ENCODE results near the gene GOLIM4. TPM values are rescaled to one million over a fixed set of nuclear protein-coding genes. Genes with fewer than 3 reads are reported as not detected.

Gene GOLIM4
- polyA plus RNA-seq, 2 of the 4 experiments (the other 2 are of a cell fraction), result 22.4 to 23.6 TPM

DNA sequence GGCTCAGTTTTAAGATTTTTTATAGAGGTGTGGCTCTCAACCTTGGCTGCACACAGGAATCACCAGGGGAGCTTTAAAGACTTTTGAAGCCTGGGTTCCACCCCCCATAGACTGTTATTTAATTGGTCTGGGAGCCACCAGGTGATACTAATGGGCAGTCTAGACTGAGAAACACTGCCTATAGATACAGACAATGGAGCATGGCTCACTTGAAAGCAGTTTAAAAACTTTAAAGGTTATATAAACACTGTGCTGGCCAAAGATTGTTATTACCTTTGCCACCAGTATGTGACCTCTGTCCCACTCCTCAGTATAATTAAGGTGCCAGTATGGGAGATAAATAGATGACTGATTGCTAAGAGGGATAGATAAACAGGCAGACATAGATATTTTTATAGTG is 3.8 kb downstream of the GOLIM4 start:
- no peak overlapping the region for H3K4me3 ChIP-seq
- ChIA-PET CTCF (no interaction called here), POLR2A (no interaction called here)
- no peaks in the 10 kb centered on the region for H3K9me3 ChIP-seq
- TF ChIP-seq NR3C1 (IDR thresholded peaks at IDR 0.05), result no peak
- no peak for TF ChIP-seq CHD2 (IDR thresholded peaks at IDR 0.05; ENCODE audit: low read length, partially characterized antibody)
- no peak for TF ChIP-seq HEYL (CRISPR knock-in tag; IDR thresholded peaks at IDR 0.05)
- TF ChIP-seq, protein P1, sequence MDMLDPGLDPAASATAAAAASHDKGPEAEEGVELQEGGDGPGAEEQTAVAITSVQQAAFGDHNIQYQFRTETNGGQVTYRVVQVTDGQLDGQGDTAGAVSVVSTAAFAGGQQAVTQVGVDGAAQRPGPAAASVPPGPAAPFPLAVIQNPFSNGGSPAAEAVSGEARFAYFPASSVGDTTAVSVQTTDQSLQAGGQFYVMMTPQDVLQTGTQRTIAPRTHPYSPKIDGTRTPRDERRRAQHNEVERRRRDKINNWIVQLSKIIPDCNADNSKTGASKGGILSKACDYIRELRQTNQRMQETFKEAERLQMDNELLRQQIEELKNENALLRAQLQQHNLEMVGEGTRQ (IDR thresholded peaks at IDR 0.05), result no peak
- TF ChIP-seq KDM5A (IDR thresholded peaks at IDR 0.05), result no peak
- H3K27ac ChIP-seq, result peak overlapping the region in 1 of 2 experiments; percentile 48; a peak in 2 of 6 replicates
- FAIRE-seq (no peak), DNase-seq (ENCODE audit: low read depth in 1 of 2, low spot score in 1 of 2) (no peak), ATAC-seq (no peak)
- peaks cover 58% of the 10 kb centered on the region for H3K4me1 ChIP-seq
- peak overlapping the region; percentile 72 for H3K4me2 ChIP-seq

- DNase-seq (ENCODE audit: low read depth in 1 of 2, low spot score in 1 of 2) (no peak), ATAC-seq (no peak), FAIRE-seq (no peak)
- WGBS (ENCODE audit: missing lambda C conversion rate), result 38% methylated on average over 3 of the region's 3 CpGs
- POLR2A ChIA-PET, result no interaction called here
- Histone ChIP-seq H3K9me3 (no peaks in the 10 kb centered on the region), H3K4me2 (peak overlapping the region; percentile 72), H3K4me3 (no peak overlapping the region), H3K4me1 (peaks cover 55% of the 10 kb centered on the region), H3K27ac (0 out of 6 replicates have a peak overlapping the region, but pooled peaks of 1 of the 2 experiments have one; percentile 18)
- CTCF ChIA-PET, result no interaction called here
- no peak for TF ChIP-seq ZC3H11A (IDR thresholded peaks at IDR 0.05)
- no peak for TF ChIP-seq CHD4 (IDR thresholded peaks at IDR 0.05; ENCODE audit: borderline replicate concordance)
- TF ChIP-seq, protein P2, sequence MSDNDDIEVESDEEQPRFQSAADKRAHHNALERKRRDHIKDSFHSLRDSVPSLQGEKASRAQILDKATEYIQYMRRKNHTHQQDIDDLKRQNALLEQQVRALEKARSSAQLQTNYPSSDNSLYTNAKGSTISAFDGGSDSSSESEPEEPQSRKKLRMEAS (IDR thresholded peaks at IDR 0.05), result no peak
- TF ChIP-seq HMGXB4 (CRISPR knock-in tag; IDR thresholded peaks at IDR 0.05; ENCODE audit: borderline replicate concordance), result no peak
- no peak for TF ChIP-seq HOXB5 (CRISPR knock-in tag; IDR thresholded peaks at IDR 0.05)
- no peak for TF ChIP-seq EP300 (IDR thresholded peaks at IDR 0.05)
- no peak for TF ChIP-seq FOSL2 (IDR thresholded peaks at IDR 0.05)
- TF ChIP-seq FOSL2 (CRISPR knock-in tag; IDR thresholded peaks at IDR 0.05), result no peak
- TF ChIP-seq NPAS2 (CRISPR knock-in tag; IDR thresholded peaks at IDR 0.05; ENCODE audit: borderline replicate concordance), result no peak
- no peak for TF ChIP-seq SREBF2 (IDR thresholded peaks at IDR 0.05)
- no peak for TF ChIP-seq CEBPB (IDR thresholded peaks at IDR 0.05)
- TF ChIP-seq JUN (IDR thresholded peaks at IDR 0.05), result no peak
- no peak for TF ChIP-seq TP53 (CRISPR knock-in tag; IDR thresholded peaks at IDR 0.05)
- TF ChIP-seq, protein P1 (IDR thresholded peaks at IDR 0.05), result no peak
- no peak for TF ChIP-seq BHLHE40 (IDR thresholded peaks at IDR 0.05; ENCODE audit: low read depth, low read length)
- no peak for TF ChIP-seq HOXA7 (CRISPR knock-in tag; IDR thresholded peaks at IDR 0.05)
- TF ChIP-seq RCOR1 (IDR thresholded peaks at IDR 0.05; ENCODE audit: low read depth, low read length), result no peak
- TF ChIP-seq POLR2AphosphoS2 (conservative IDR thresholded peaks at IDR 0.05; ENCODE audit: low read length), result no peak
- no peak for TF ChIP-seq RFX5 (IDR thresholded peaks at IDR 0.05)
- TF ChIP-seq HOXB13 (CRISPR knock-in tag; IDR thresholded peaks at IDR 0.05; ENCODE audit: low read depth), result no peak
- TF ChIP-seq FOSB (CRISPR knock-in tag; IDR thresholded peaks at IDR 0.05), result no peak
Observed at GRCh38 chr3:168091302-168091858, 4.3 kb downstream of the GOLIM4 start.

Data from A549 (cell line).